Fibroblast of lung (primary cell): ENCODE results near the gene ITLN1. TPM values are rescaled to one million over a fixed set of nuclear protein-coding genes. Genes with fewer than 3 reads are reported as not detected.
A peak's percentile ranks its signal among the peaks of the same experiment; 100 is the strongest.
"Not testable (repeated sequence)": the region's sequence is repeated elsewhere in the genome, so short reads cannot be mapped to it uniquely, and the experiment has no call there.

ENCODE experiments used
- DNase-seq, 2 donors: peaks; one replicate each; pipeline versions ENCODE4 v3.0.0 to v3.0.0-alpha.2; 2010; ENCODE audit warnings: low read depth in 2 of 2
- H2AFZ ChIP-seq: 2 replicates; pipeline ENCODE4 v1.5.1; 2012; ENCODE audit warnings: low read length, control low read depth, inconsistent platforms
- H3K27ac ChIP-seq: 2 replicates; pipeline ENCODE4 v1.5.1; 2011; ENCODE audit warnings: low read length, control low read depth; ENCODE audit not compliant: insufficient read depth
- H3K27me3 ChIP-seq: 2 replicates; pipeline ENCODE4 v1.5.1; 2011; ENCODE audit warnings: mild to moderate bottlenecking, low read length; ENCODE audit not compliant: control insufficient read depth, insufficient read depth
- H3K36me3 ChIP-seq: 2 replicates; pipeline ENCODE4 v1.5.1; 2011; ENCODE audit warnings: low read length; ENCODE audit not compliant: control insufficient read depth, insufficient read depth
- H3K4me1 ChIP-seq: 2 replicates; pipeline ENCODE4 v1.5.1; 2011; ENCODE audit warnings: low read length; ENCODE audit not compliant: control insufficient read depth, insufficient read depth; ENCODE audit errors: extremely low read depth
- H3K4me2 ChIP-seq: 2 replicates; pipeline ENCODE4 v1.5.1; 2011; ENCODE audit warnings: low read length, control low read depth; ENCODE audit not compliant: insufficient read depth; ENCODE audit errors: extremely low read depth
- H3K4me3 ChIP-seq, 4 experiments: fragments of 200-600 bp in 1 of 4; sonication (generic) in 1 of 4; replicated peaks in 1 of 4; 2 replicates each; pipeline ENCODE4 v1.5.1; 2011 to 2016; ENCODE audit warnings: low read length in 4 of 4, low read depth in 3 of 4, mild to moderate bottlenecking in 3 of 4, control low read depth in 2 of 4, inconsistent platforms in 1 of 4, mixed read lengths in 1 of 4; ENCODE audit not compliant: insufficient read depth in 1 of 4; ENCODE audit errors: control extremely low read depth in 1 of 4
- H3K79me2 ChIP-seq: 2 replicates; pipeline ENCODE4 v1.5.1; 2012; ENCODE audit warnings: mild to moderate bottlenecking, low read length, inconsistent platforms; ENCODE audit not compliant: control insufficient read depth, insufficient read depth
- H3K9ac ChIP-seq: 2 replicates; pipeline ENCODE4 v1.5.1; 2011; ENCODE audit warnings: mild to moderate bottlenecking, low read length, control low read depth; ENCODE audit not compliant: insufficient read depth
- H3K9me3 ChIP-seq: 2 replicates; pipeline ENCODE4 v1.5.1; 2012; ENCODE audit warnings: low read depth, low read length; ENCODE audit not compliant: control insufficient read depth, insufficient read depth
- H4K20me1 ChIP-seq: 2 replicates; pipeline ENCODE4 v1.5.1; 2011; ENCODE audit warnings: low read length; ENCODE audit not compliant: control insufficient read depth, insufficient read depth; ENCODE audit errors: extremely low read depth
- CTCF ChIP-seq, 2 donors: IDR thresholded peaks in 1 of 2; conservative IDR thresholded peaks in 1 of 2; 1 replicate in 1 of 2; 2 replicates in 1 of 2; pipeline ENCODE4 v1.5.1; 2011 to 2012; ENCODE audit warnings: low read length in 2 of 2, control low read depth in 1 of 2, inconsistent platforms in 1 of 2, low read depth in 1 of 2, mild to moderate bottlenecking in 1 of 2
- EZH2 ChIP-seq: IDR thresholded peaks from 2 replicates; pipeline ENCODE4 v1.5.1; 2012; ENCODE audit warnings: low read length, control low read depth, mild to moderate bottlenecking; ENCODE audit errors: missing control alignments
- polyA plus RNA-seq, 2 donors: library from polyadenylated mRNA; depleted of rRNA in 1 of 2; stranded (reverse) in 1 of 2; unstranded in 1 of 2; fragments of >200 nt; gene quantifications; 2 replicates each; pipeline ENCODE4 v1.2.1, GENCODE V29; 2011 to 2012; ENCODE audit warnings: missing spikeins in 1 of 2
- total RNA-seq: library from RNA; depleted of rRNA; stranded (reverse); fragments of >200 nt; gene quantifications from 2 replicates; pipeline ENCODE4 v1.2.1, GENCODE V29; 2014

The ITLN1 gene
- total and polyA plus RNA-seq, 2 donors (not counting 1 experiment from before 2014, with no cell fraction given), result not detected

- no peaks in the 10 kb centered on the region for H3K36me3 ChIP-seq
- no peak overlapping the region for H3K27ac ChIP-seq
- DNase-seq, result peak in 1 of 2 donors; percentile 60
- no peak overlapping the region for H3K9ac ChIP-seq
- H2AFZ ChIP-seq, result no peak overlapping the region
- TF ChIP-seq EZH2 (no peak), CTCF (conservative IDR thresholded peaks at IDR 0.05 in 1 of 2, IDR thresholded peaks at IDR 0.05 in 1 of 2; ENCODE audit: low read depth in 1 of 2, low read length in 2 of 2) (no peak)
- no peak overlapping the region for H3K4me2 ChIP-seq
- no peaks in the 10 kb centered on the region for H3K9me3 ChIP-seq
- no peaks in the 10 kb centered on the region for H3K79me2 ChIP-seq
- H4K20me1 ChIP-seq, result no peaks in the 10 kb centered on the region
- H3K4me1 ChIP-seq, result no peaks in the 10 kb centered on the region
- H3K27me3 ChIP-seq, result no peaks in the 10 kb centered on the region
- H3K4me3 ChIP-seq, result no peak overlapping the region
These were observed 23.0 kb upstream of the ITLN1 start for GRCh38 chr1:160907976-160908375.

- TF ChIP-seq EZH2, result no peak
- TF ChIP-seq CTCF (conservative IDR thresholded peaks at IDR 0.05 in 1 of 2, IDR thresholded peaks at IDR 0.05 in 1 of 2; ENCODE audit: low read depth in 1 of 2, low read length in 2 of 2), result no peak
- Histone ChIP-seq H2AFZ (no peak overlapping the region), H3K79me2 (no peaks in the 10 kb centered on the region), H3K4me1 (no peaks in the 10 kb centered on the region), H3K27ac (no peak overlapping the region), H3K9me3 (no peaks in the 10 kb centered on the region), H3K36me3 (no peaks in the 10 kb centered on the region), H3K4me2 (no peak overlapping the region), H3K27me3 (no peaks in the 10 kb centered on the region), H4K20me1 (no peaks in the 10 kb centered on the region), H3K4me3 (no peak overlapping the region), H3K9ac (no peak overlapping the region)
- no peak for DNase-seq
These were observed 20.6 kb upstream of the ITLN1 start for GRCh38 chr1:160905617-160905989.

GRCh38 chr1:160904783-160905616 is 20.0 kb upstream of the ITLN1 start:
- no peaks in the 10 kb centered on the region for H3K9me3 ChIP-seq
- H3K27me3 ChIP-seq, result no peaks in the 10 kb centered on the region
- H3K79me2 ChIP-seq, result no peaks in the 10 kb centered on the region
- H3K4me3 ChIP-seq, result no peak overlapping the region
- H3K36me3 ChIP-seq, result no peaks in the 10 kb centered on the region
- H3K27ac ChIP-seq, result no peak overlapping the region
- H4K20me1 ChIP-seq, result no peaks in the 10 kb centered on the region
- no peak for TF ChIP-seq CTCF (conservative IDR thresholded peaks at IDR 0.05 in 1 of 2, IDR thresholded peaks at IDR 0.05 in 1 of 2; ENCODE audit: low read depth in 1 of 2, low read length in 2 of 2)
- TF ChIP-seq EZH2, result no peak
- H3K4me2 ChIP-seq, result no peak overlapping the region
- H3K4me1 ChIP-seq, result no peaks in the 10 kb centered on the region
- no peak overlapping the region for H2AFZ ChIP-seq
- no peak overlapping the region for H3K9ac ChIP-seq
- DNase-seq, result no peak

- not testable (repeated sequence) for H3K4me1 ChIP-seq, H3K9ac ChIP-seq, H3K4me3 ChIP-seq, H4K20me1 ChIP-seq, DNase-seq, H3K79me2 ChIP-seq, H3K9me3 ChIP-seq, H3K36me3 ChIP-seq, H3K4me2 ChIP-seq, H3K27ac ChIP-seq, H3K27me3 ChIP-seq, H2AFZ ChIP-seq
These were observed 17.3 kb upstream of the ITLN1 start for GRCh38 chr1:160902251-160902650.
